Sigmoid colon (tissue), 4 donors: ENCODE measurements around the gene WHRN.

Experiments used
- EP300 ChIP-seq, 4 donors: sonication (generic); formaldehyde crosslinking; IDR thresholded peaks; one replicate each; pipeline ENCODE4 v1.6.1; 2017; ENCODE audit warnings: antibody characterized with exemption in 4 of 4
- POLR2A ChIP-seq, 2 donors: fragments of 450-650 bp; IDR thresholded peaks; one replicate each; pipeline ENCODE4 v1.6.1; 2016; ENCODE audit warnings: antibody characterized with exemption in 2 of 2, mild to moderate bottlenecking in 2 of 2, moderate library complexity in 2 of 2
- POLR2AphosphoS5 ChIP-seq, 4 donors: sonication (generic); formaldehyde crosslinking; IDR thresholded peaks; one replicate each; pipeline ENCODE4 v1.6.1; 2017; ENCODE audit warnings: antibody characterized with exemption in 4 of 4
- TF ChIP-seq, protein P1 (sequence below), 4 experiments: fragments of 450-650 bp in 3 of 4; fragments of 200-600 bp in 1 of 4; IDR thresholded peaks; one replicate each; pipeline ENCODE4 v1.5.1; 2016 to 2019; ENCODE audit warnings: antibody characterized with exemption in 4 of 4, mild to moderate bottlenecking in 3 of 4, moderate library complexity in 2 of 4

DNA sequence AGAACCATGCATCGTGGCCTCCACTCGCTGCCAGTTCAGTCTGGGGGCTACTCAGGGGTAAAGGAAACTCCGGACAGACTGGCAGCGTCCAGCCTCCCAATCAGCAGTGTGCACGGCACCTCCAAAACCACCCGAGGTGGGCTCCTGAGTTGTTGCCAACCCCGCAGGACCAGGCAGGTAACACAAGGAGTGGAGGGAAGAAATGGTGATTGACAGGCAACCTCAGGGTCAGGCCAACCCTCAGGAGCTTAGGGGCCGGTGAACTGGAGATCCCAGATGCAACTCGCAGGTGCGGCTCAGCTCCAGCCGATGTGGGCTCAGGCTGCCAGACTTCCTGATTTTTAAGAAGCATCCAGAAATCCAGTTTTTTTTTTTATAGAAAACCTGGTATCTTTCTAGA is 80.1 kb downstream of the WHRN start:
- TF ChIP-seq, protein P1, sequence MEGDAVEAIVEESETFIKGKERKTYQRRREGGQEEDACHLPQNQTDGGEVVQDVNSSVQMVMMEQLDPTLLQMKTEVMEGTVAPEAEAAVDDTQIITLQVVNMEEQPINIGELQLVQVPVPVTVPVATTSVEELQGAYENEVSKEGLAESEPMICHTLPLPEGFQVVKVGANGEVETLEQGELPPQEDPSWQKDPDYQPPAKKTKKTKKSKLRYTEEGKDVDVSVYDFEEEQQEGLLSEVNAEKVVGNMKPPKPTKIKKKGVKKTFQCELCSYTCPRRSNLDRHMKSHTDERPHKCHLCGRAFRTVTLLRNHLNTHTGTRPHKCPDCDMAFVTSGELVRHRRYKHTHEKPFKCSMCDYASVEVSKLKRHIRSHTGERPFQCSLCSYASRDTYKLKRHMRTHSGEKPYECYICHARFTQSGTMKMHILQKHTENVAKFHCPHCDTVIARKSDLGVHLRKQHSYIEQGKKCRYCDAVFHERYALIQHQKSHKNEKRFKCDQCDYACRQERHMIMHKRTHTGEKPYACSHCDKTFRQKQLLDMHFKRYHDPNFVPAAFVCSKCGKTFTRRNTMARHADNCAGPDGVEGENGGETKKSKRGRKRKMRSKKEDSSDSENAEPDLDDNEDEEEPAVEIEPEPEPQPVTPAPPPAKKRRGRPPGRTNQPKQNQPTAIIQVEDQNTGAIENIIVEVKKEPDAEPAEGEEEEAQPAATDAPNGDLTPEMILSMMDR (IDR thresholded peaks at IDR 0.05), result no peak
- no peak for TF ChIP-seq POLR2A (IDR thresholded peaks at IDR 0.05)
- TF ChIP-seq EP300 (IDR thresholded peaks at IDR 0.05), result no peak
- TF ChIP-seq POLR2AphosphoS5 (IDR thresholded peaks at IDR 0.05), result no peak
